ENCODE results near the gene LRRN2. TPM values are rescaled to one million over a fixed set of nuclear protein-coding genes. Genes with fewer than 3 reads are reported as not detected.

LRRN2 gene
- total RNA-seq, 1 experiment from 2014 or later = 5.3 TPM

DNA sequence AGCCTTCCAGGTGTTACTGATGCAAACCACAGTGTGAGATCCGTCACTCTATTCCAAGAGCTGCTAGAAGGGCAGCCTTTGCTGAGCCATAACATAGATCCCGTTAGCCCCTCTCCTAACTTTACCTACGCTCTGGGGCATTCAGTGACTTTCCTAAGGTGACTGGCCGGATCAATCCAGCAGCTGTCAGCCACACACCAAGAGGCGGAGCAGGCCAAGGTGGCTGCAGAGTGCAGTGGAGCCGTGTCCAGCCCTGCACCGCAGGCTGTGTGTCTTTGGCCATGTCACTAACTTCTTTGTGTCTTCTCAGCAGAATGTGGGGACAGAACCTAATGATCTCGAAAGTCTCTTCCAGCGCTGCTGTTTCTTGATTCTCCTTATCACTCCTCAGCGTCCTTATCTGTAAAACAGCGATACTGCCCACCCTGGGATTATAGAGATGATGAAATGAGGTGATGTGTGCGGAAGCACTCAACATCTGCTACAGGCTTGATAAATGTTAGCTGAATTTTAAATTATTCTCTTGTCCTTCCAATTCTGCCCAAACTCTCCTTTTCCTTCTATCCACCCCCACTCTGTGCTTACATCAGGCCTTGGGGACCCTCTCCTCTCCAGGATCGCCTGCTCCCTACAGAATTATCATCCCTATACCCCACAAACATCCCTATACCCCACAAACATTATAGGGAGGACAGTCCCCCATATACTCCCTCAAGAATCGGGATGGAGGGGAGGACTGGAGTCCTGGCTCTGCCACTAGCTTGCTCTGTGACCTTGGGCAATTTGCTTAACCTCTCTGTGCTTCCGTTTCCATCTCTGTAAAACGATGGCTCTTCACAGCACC lies 25.8 kb upstream of the LRRN2 start:
- DNase-seq (ENCODE audit: low spot score) = no peak
- Mint-ChIP-seq H3K27ac (peak overlapping the region; percentile 86), H3K36me3 (no peaks in the 10 kb centered on the region), H3K4me3 (peak overlapping the region; percentile 26), H3K4me1 (peaks cover 96% of the 10 kb centered on the region), H3K27me3 (ENCODE audit: low read depth) (peaks cover 94% of the 10 kb centered on the region), H3K9me3 (no peaks in the 10 kb centered on the region)
- POLR2A ChIA-PET = no interaction called here
- no peak for TF ChIP-seq JUN (CRISPR knock-in tag; IDR thresholded peaks at IDR 0.05)
- no peak for TF ChIP-seq ESRRA (CRISPR knock-in tag; IDR thresholded peaks at IDR 0.05; ENCODE audit: borderline replicate concordance)
- 0 out of 2 replicates have a peak, but pooled peaks have one; percentile 7 for TF ChIP-seq SP1 (CRISPR knock-in tag; conservative IDR thresholded peaks at IDR 0.05)
- TF ChIP-seq, protein P1, sequence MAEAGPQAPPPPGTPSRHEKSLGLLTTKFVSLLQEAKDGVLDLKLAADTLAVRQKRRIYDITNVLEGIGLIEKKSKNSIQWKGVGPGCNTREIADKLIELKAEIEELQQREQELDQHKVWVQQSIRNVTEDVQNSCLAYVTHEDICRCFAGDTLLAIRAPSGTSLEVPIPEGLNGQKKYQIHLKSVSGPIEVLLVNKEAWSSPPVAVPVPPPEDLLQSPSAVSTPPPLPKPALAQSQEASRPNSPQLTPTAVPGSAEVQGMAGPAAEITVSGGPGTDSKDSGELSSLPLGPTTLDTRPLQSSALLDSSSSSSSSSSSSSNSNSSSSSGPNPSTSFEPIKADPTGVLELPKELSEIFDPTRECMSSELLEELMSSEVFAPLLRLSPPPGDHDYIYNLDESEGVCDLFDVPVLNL (CRISPR knock-in tag; IDR thresholded peaks at IDR 0.05; ENCODE audit: borderline replicate concordance, low read depth) = no peak
- no peak for TF ChIP-seq PRRX2 (CRISPR knock-in tag; IDR thresholded peaks at IDR 0.05)
- TF ChIP-seq, protein P2, sequence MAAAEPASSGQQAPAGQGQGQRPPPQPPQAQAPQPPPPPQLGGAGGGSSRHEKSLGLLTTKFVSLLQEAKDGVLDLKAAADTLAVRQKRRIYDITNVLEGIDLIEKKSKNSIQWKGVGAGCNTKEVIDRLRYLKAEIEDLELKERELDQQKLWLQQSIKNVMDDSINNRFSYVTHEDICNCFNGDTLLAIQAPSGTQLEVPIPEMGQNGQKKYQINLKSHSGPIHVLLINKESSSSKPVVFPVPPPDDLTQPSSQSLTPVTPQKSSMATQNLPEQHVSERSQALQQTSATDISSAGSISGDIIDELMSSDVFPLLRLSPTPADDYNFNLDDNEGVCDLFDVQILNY (CRISPR knock-in tag; IDR thresholded peaks at IDR 0.05) = no peak
- no peak for TF ChIP-seq JAZF1 (CRISPR knock-in tag; IDR thresholded peaks at IDR 0.05)
- TF ChIP-seq, protein P3, sequence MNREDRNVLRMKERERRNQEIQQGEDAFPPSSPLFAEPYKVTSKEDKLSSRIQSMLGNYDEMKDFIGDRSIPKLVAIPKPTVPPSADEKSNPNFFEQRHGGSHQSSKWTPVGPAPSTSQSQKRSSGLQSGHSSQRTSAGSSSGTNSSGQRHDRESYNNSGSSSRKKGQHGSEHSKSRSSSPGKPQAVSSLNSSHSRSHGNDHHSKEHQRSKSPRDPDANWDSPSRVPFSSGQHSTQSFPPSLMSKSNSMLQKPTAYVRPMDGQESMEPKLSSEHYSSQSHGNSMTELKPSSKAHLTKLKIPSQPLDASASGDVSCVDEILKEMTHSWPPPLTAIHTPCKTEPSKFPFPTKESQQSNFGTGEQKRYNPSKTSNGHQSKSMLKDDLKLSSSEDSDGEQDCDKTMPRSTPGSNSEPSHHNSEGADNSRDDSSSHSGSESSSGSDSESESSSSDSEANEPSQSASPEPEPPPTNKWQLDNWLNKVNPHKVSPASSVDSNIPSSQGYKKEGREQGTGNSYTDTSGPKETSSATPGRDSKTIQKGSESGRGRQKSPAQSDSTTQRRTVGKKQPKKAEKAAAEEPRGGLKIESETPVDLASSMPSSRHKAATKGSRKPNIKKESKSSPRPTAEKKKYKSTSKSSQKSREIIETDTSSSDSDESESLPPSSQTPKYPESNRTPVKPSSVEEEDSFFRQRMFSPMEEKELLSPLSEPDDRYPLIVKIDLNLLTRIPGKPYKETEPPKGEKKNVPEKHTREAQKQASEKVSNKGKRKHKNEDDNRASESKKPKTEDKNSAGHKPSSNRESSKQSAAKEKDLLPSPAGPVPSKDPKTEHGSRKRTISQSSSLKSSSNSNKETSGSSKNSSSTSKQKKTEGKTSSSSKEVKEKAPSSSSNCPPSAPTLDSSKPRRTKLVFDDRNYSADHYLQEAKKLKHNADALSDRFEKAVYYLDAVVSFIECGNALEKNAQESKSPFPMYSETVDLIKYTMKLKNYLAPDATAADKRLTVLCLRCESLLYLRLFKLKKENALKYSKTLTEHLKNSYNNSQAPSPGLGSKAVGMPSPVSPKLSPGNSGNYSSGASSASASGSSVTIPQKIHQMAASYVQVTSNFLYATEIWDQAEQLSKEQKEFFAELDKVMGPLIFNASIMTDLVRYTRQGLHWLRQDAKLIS (CRISPR knock-in tag; IDR thresholded peaks at IDR 0.05; ENCODE audit: borderline replicate concordance) = no peak
- CTCF ChIA-PET = interaction anchor here (1.1 to 7.0 kb wide), 8 partner anchors 27 to 146 kb away, joined by 3 to 58 read pairs (median 6); no protein-coding TSS in a partner anchor
- peak; percentile 4 for ATAC-seq

DNA sequence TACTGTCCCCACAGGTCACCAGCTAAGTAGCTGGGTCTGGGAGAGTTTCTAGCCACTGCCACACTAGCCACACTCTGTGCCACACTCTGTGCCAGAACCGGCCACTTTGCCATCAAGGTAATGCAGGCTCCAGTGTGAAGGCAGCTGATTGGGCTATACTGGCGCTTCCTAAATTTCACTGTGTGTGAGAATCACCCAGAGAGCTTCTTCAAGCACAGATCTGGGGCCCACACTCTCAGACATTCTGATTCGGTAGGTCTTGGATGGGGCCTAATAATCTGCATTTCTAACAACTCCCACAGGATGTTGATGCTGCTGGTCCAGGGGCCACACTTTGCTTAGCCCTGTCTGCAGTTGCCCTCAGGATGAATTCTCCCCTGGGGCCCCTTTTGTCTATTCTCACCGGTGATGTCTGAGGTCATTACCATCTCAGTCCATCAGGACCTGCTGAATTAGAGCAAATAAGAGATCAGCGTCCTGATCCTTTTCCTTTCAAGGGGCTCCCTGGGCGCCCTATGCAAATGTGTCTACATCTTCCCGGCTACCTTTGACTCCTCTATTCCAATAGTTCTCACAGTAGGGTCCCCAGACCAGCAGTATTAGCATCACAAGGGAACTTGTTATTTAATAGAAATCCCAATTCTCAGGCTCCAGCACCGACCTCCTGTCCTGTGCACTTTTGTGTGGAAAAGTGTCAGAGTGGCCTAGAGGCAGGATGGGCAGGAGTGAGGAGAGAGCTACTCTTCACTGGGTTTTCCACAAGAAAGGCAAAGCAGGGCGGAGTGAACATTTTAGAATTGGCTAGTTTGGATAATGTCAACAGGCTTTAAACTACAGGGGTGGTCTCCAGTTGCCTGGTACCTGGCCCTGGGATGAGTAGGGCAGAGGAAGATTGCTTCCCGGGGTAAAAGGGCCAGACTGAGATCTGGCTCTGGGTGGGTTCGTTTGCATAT lies 24.7 kb upstream of the LRRN2 start:
- peak; percentile 61 for DNase-seq (ENCODE audit: low spot score)
- POLR2A ChIA-PET = interaction anchor here (0.7 kb wide), 1 partner anchor 83 kb away, joined by 3 read pairs; no protein-coding TSS in a partner anchor
- H3K27me3 Mint-ChIP-seq (ENCODE audit: low read depth) = peaks cover 97% of the 10 kb centered on the region
- TF ChIP-seq, protein P4, sequence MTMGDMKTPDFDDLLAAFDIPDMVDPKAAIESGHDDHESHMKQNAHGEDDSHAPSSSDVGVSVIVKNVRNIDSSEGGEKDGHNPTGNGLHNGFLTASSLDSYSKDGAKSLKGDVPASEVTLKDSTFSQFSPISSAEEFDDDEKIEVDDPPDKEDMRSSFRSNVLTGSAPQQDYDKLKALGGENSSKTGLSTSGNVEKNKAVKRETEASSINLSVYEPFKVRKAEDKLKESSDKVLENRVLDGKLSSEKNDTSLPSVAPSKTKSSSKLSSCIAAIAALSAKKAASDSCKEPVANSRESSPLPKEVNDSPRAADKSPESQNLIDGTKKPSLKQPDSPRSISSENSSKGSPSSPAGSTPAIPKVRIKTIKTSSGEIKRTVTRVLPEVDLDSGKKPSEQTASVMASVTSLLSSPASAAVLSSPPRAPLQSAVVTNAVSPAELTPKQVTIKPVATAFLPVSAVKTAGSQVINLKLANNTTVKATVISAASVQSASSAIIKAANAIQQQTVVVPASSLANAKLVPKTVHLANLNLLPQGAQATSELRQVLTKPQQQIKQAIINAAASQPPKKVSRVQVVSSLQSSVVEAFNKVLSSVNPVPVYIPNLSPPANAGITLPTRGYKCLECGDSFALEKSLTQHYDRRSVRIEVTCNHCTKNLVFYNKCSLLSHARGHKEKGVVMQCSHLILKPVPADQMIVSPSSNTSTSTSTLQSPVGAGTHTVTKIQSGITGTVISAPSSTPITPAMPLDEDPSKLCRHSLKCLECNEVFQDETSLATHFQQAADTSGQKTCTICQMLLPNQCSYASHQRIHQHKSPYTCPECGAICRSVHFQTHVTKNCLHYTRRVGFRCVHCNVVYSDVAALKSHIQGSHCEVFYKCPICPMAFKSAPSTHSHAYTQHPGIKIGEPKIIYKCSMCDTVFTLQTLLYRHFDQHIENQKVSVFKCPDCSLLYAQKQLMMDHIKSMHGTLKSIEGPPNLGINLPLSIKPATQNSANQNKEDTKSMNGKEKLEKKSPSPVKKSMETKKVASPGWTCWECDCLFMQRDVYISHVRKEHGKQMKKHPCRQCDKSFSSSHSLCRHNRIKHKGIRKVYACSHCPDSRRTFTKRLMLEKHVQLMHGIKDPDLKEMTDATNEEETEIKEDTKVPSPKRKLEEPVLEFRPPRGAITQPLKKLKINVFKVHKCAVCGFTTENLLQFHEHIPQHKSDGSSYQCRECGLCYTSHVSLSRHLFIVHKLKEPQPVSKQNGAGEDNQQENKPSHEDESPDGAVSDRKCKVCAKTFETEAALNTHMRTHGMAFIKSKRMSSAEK (CRISPR knock-in tag; IDR thresholded peaks at IDR 0.05; ENCODE audit: borderline replicate concordance) = no peak
- TF ChIP-seq, protein P5, sequence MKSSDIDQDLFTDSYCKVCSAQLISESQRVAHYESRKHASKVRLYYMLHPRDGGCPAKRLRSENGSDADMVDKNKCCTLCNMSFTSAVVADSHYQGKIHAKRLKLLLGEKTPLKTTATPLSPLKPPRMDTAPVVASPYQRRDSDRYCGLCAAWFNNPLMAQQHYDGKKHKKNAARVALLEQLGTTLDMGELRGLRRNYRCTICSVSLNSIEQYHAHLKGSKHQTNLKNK (CRISPR knock-in tag; IDR thresholded peaks at IDR 0.05) = peak; percentile 17; the same call in 1 of the 2 replicates
- TF ChIP-seq TEAD1 (CRISPR knock-in tag; IDR thresholded peaks at IDR 0.05) (0 out of 2 replicates have a peak, but pooled peaks have one; percentile 47), MYBL2 (CRISPR knock-in tag; IDR thresholded peaks at IDR 0.05) (peak; percentile 59; the same call in 1 of the 2 replicates), ZNF121 (CRISPR knock-in tag; IDR thresholded peaks at IDR 0.05) (no peak), ZNF416 (CRISPR knock-in tag; IDR thresholded peaks at IDR 0.05) (no peak)
- TF ChIP-seq, protein P6, sequence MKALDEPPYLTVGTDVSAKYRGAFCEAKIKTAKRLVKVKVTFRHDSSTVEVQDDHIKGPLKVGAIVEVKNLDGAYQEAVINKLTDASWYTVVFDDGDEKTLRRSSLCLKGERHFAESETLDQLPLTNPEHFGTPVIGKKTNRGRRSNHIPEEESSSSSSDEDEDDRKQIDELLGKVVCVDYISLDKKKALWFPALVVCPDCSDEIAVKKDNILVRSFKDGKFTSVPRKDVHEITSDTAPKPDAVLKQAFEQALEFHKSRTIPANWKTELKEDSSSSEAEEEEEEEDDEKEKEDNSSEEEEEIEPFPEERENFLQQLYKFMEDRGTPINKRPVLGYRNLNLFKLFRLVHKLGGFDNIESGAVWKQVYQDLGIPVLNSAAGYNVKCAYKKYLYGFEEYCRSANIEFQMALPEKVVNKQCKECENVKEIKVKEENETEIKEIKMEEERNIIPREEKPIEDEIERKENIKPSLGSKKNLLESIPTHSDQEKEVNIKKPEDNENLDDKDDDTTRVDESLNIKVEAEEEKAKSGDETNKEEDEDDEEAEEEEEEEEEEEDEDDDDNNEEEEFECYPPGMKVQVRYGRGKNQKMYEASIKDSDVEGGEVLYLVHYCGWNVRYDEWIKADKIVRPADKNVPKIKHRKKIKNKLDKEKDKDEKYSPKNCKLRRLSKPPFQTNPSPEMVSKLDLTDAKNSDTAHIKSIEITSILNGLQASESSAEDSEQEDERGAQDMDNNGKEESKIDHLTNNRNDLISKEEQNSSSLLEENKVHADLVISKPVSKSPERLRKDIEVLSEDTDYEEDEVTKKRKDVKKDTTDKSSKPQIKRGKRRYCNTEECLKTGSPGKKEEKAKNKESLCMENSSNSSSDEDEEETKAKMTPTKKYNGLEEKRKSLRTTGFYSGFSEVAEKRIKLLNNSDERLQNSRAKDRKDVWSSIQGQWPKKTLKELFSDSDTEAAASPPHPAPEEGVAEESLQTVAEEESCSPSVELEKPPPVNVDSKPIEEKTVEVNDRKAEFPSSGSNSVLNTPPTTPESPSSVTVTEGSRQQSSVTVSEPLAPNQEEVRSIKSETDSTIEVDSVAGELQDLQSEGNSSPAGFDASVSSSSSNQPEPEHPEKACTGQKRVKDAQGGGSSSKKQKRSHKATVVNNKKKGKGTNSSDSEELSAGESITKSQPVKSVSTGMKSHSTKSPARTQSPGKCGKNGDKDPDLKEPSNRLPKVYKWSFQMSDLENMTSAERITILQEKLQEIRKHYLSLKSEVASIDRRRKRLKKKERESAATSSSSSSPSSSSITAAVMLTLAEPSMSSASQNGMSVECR (CRISPR knock-in tag; IDR thresholded peaks at IDR 0.05; ENCODE audit: borderline replicate concordance) = 0 out of 2 replicates have a peak, but pooled peaks have one; percentile 51

More for the DNA sequence above, 24.7 kb upstream of the LRRN2 start:
- Mint-ChIP-seq H3K36me3 (no peaks in the 10 kb centered on the region), H3K27ac (peak overlapping the region; percentile 86), H3K9me3 (no peaks in the 10 kb centered on the region), H3K4me3 (peak overlapping the region; percentile 26), H3K4me1 (peaks cover 95% of the 10 kb centered on the region)
- CTCF ChIA-PET = interaction anchor here (0.8 to 7.0 kb wide), 8 partner anchors 26 to 145 kb away, joined by 3 to 58 read pairs (median 6); no protein-coding TSS in a partner anchor
- ATAC-seq = peak; percentile 52

All from WTC11 (cell line).